ENCODE measurements around the gene GREM2. TPM values are rescaled to one million over a fixed set of nuclear protein-coding genes. Genes with fewer than 3 reads are reported as not detected.

Gene GREM2
- total RNA-seq, 1 donor from 2014 or later = 1.2 TPM

- no peaks in the 10 kb centered on the region for H3K4me1 ChIP-seq
- no peaks in the 10 kb centered on the region for H3K9me3 ChIP-seq
- no peaks in the 10 kb centered on the region for H3K27me3 ChIP-seq
- no peak overlapping the region for H3K27ac ChIP-seq
- DNase-seq (ENCODE audit: extremely low spot score in 2 of 2) = no peak
- H3K36me3 ChIP-seq = no peaks in the 10 kb centered on the region
- TF ChIP-seq POLR2AphosphoS5 (IDR thresholded peaks at IDR 0.05; ENCODE audit: insufficient read depth in 1 of 2, low read depth in 1 of 2) = no peak
- TF ChIP-seq POLR2A (IDR thresholded peaks at IDR 0.05) = no peak
- no peak for TF ChIP-seq CTCF (IDR thresholded peaks at IDR 0.05)
- H3K4me3 ChIP-seq = no peak overlapping the region
- intact Hi-C loops (cut with DNase I) = no loop called here
Measured at GRCh38 chr1:240599830-240600229, 12.1 kb downstream of the GREM2 start.

GRCh38 chr1:240599299-240599698, 12.7 kb downstream of the GREM2 start:
- intact Hi-C loops (cut with DNase I) = no loop called here
- DNase-seq (ENCODE audit: extremely low spot score in 2 of 2) = no peak
- Histone ChIP-seq H3K9me3 (no peaks in the 10 kb centered on the region), H3K27ac (no peak overlapping the region), H3K4me1 (no peaks in the 10 kb centered on the region), H3K36me3 (no peaks in the 10 kb centered on the region), H3K27me3 (no peaks in the 10 kb centered on the region), H3K4me3 (no peak overlapping the region)
- TF ChIP-seq POLR2AphosphoS5 (IDR thresholded peaks at IDR 0.05; ENCODE audit: insufficient read depth in 1 of 2, low read depth in 1 of 2) (no peak), CTCF (IDR thresholded peaks at IDR 0.05) (no peak), POLR2A (IDR thresholded peaks at IDR 0.05) (no peak)

- Histone ChIP-seq H3K27ac (no peak overlapping the region), H3K4me1 (no peaks in the 10 kb centered on the region)
- no peak for TF ChIP-seq POLR2AphosphoS5 (IDR thresholded peaks at IDR 0.05; ENCODE audit: insufficient read depth in 1 of 2, low read depth in 1 of 2)
- TF ChIP-seq POLR2A (IDR thresholded peaks at IDR 0.05) = no peak
- TF ChIP-seq CTCF (IDR thresholded peaks at IDR 0.05) = no peak
Measured at GRCh38 chr1:240598216-240599001, 13.5 kb downstream of the GREM2 start.

GRCh38 chr1:240597153-240597745, 14.7 kb downstream of the GREM2 start:
- intact Hi-C loops (cut with DNase I) = no loop called here
- Histone ChIP-seq H3K4me3 (no peak overlapping the region), H3K27ac (no peak overlapping the region), H3K9me3 (no peaks in the 10 kb centered on the region), H3K4me1 (no peaks in the 10 kb centered on the region), H3K36me3 (no peaks in the 10 kb centered on the region), H3K27me3 (no peaks in the 10 kb centered on the region)
- no peak for DNase-seq (ENCODE audit: extremely low spot score in 2 of 2)
- TF ChIP-seq POLR2A (IDR thresholded peaks at IDR 0.05) (no peak), CTCF (IDR thresholded peaks at IDR 0.05) (no peak), POLR2AphosphoS5 (IDR thresholded peaks at IDR 0.05; ENCODE audit: insufficient read depth in 1 of 2, low read depth in 1 of 2) (no peak)

More at GRCh38 chr1:240598216-240599001, 13.5 kb downstream of the GREM2 start:
- no peaks in the 10 kb centered on the region for H3K27me3 ChIP-seq
- H3K4me3 ChIP-seq = no peak overlapping the region
- H3K36me3 ChIP-seq = no peaks in the 10 kb centered on the region
- H3K9me3 ChIP-seq = no peaks in the 10 kb centered on the region
- intact Hi-C loops (cut with DNase I) = no loop called here
- DNase-seq (ENCODE audit: extremely low spot score in 2 of 2) = no peak

GRCh38 chr1:240595476-240595875, 16.5 kb downstream of the GREM2 start:
- H3K4me1 ChIP-seq = no peaks in the 10 kb centered on the region
- H3K27ac ChIP-seq = no peak overlapping the region
- no peaks in the 10 kb centered on the region for H3K27me3 ChIP-seq
- DNase-seq (ENCODE audit: extremely low spot score in 2 of 2) = no peak
- H3K4me3 ChIP-seq = no peak overlapping the region
- TF ChIP-seq CTCF (IDR thresholded peaks at IDR 0.05) (no peak), POLR2A (IDR thresholded peaks at IDR 0.05) (no peak), POLR2AphosphoS5 (IDR thresholded peaks at IDR 0.05; ENCODE audit: insufficient read depth in 1 of 2, low read depth in 1 of 2) (no peak)
- H3K9me3 ChIP-seq = no peaks in the 10 kb centered on the region
- no peaks in the 10 kb centered on the region for H3K36me3 ChIP-seq
- intact Hi-C loops (cut with DNase I) = no loop called here
